Cardiac muscle cell (in vitro differentiated cells and primary cell): ENCODE data around the gene PDE6C. TPM values are rescaled to one million over a fixed set of nuclear protein-coding genes. Genes with fewer than 3 reads are reported as not detected.

Experiments
- DNase-seq, 2 donors: peaks; one replicate each; pipeline versions ENCODE4 v3.0.0 to v3.0.0-alpha.2; 2010 to 2017; ENCODE audit warnings: low read depth in 1 of 2, low spot score in 1 of 2
- H3K27ac ChIP-seq: fragments of 200-600 bp; sonication (generic); 2 replicates; pipeline ENCODE4 v1.5.1; 2016
- H3K27me3 ChIP-seq: fragments of 200-600 bp; sonication (generic); 2 replicates; pipeline ENCODE4 v1.6.0; 2016; ENCODE audit warnings: control low read depth
- H3K36me3 ChIP-seq: fragments of 200-600 bp; sonication (generic); 2 replicates; pipeline ENCODE4 v1.5.1; 2016; ENCODE audit warnings: control low read depth
- H3K4me1 ChIP-seq: fragments of 200-600 bp; sonication (generic); 2 replicates; pipeline ENCODE4 v1.8.1; 2017; ENCODE audit warnings: low read depth, mild to moderate bottlenecking, mixed run types
- H3K4me3 ChIP-seq: fragments of 200-600 bp; sonication (generic); 2 replicates; pipeline ENCODE4 v1.5.1; 2016; ENCODE audit warnings: mild to moderate bottlenecking
- H3K9me3 ChIP-seq: fragments of 200-600 bp; sonication (generic); 2 replicates; pipeline ENCODE4 v1.5.1; 2017; ENCODE audit warnings: low read depth, mild to moderate bottlenecking, control low read depth
- CTCF ChIP-seq: IDR thresholded peaks from 2 replicates; pipeline ENCODE4 v1.5.1; 2012; ENCODE audit warnings: low read depth, mild to moderate bottlenecking, low read length
- polyA plus RNA-seq: library from polyadenylated mRNA; unstranded; fragments of >200 nt; fragmentation: Nextera tagmentation; extraction: Ambion mirVana; gene quantifications from 2 replicates; pipeline ENCODE4 v1.2.1, GENCODE V29; 2016
- total RNA-seq: library from RNA; depleted of rRNA; stranded (reverse); fragments of >200 nt; gene quantifications from 2 replicates; pipeline ENCODE4 v1.2.3, GENCODE V29; 2016

PDE6C gene
- total and polyA plus RNA-seq, 2 experiments from 2014 or later = 0.12 TPM; not detected in 1

- Histone ChIP-seq H3K36me3 (no peaks in the 10 kb centered on the region), H3K4me3 (no peak overlapping the region), H3K4me1 (no peaks in the 10 kb centered on the region), H3K27me3 (no peaks in the 10 kb centered on the region), H3K9me3 (no peaks in the 10 kb centered on the region), H3K27ac (no peak overlapping the region)
- no peak for DNase-seq
- TF ChIP-seq CTCF = no peak
Observed at GRCh38 chr10:93657757-93658156, 45.4 kb downstream of the PDE6C start.

GRCh38 chr10:93666030-93666429 is 53.7 kb downstream of the PDE6C start:
- H3K27ac ChIP-seq = no peak overlapping the region
- DNase-seq = no peak

GRCh38 chr10:93667795-93668194 is 55.5 kb downstream of the PDE6C start:
- H3K4me1 ChIP-seq = no peaks in the 10 kb centered on the region
- H3K36me3 ChIP-seq = peaks cover 43% of the 10 kb centered on the region
- no peak overlapping the region for H3K4me3 ChIP-seq
- H3K27ac ChIP-seq = no peak overlapping the region
- no peak for TF ChIP-seq CTCF
- no peak for DNase-seq
- H3K9me3 ChIP-seq = peaks cover 3% of the 10 kb centered on the region
- H3K27me3 ChIP-seq = no peaks in the 10 kb centered on the region

More at GRCh38 chr10:93666030-93666429, 53.7 kb downstream of the PDE6C start:
- Histone ChIP-seq H3K27me3 (no peaks in the 10 kb centered on the region), H3K9me3 (peaks cover 3% of the 10 kb centered on the region), H3K4me1 (no peaks in the 10 kb centered on the region), H3K4me3 (no peak overlapping the region), H3K36me3 (peaks cover 37% of the 10 kb centered on the region)
- no peak for TF ChIP-seq CTCF

GRCh38 chr10:93670372-93670771 is 58.0 kb downstream of the PDE6C start:
- peaks cover 3% of the 10 kb centered on the region for H3K9me3 ChIP-seq
- no peak for TF ChIP-seq CTCF
- H3K4me1 ChIP-seq = no peaks in the 10 kb centered on the region
- H3K27me3 ChIP-seq = no peaks in the 10 kb centered on the region
- no peak overlapping the region for H3K4me3 ChIP-seq
- no peak overlapping the region for H3K27ac ChIP-seq
- peaks cover 63% of the 10 kb centered on the region for H3K36me3 ChIP-seq
- no peak for DNase-seq

GRCh38 chr10:93671042-93671441 is 58.7 kb downstream of the PDE6C start:
- no peak for TF ChIP-seq CTCF
- Histone ChIP-seq H3K27me3 (no peaks in the 10 kb centered on the region), H3K9me3 (peaks cover 2% of the 10 kb centered on the region), H3K4me1 (no peaks in the 10 kb centered on the region), H3K4me3 (no peak overlapping the region), H3K36me3 (peaks cover 69% of the 10 kb centered on the region), H3K27ac (no peak overlapping the region)
- DNase-seq = no peak
